ENCODE results near the gene PPP6R3. TPM values are rescaled to one million over a fixed set of nuclear protein-coding genes. Genes with fewer than 3 reads are reported as not detected.

Gene PPP6R3
- polyA plus RNA-seq, 1 of the 3 experiments (the other 2 are of a cell fraction), result 28.1 TPM

DNA sequence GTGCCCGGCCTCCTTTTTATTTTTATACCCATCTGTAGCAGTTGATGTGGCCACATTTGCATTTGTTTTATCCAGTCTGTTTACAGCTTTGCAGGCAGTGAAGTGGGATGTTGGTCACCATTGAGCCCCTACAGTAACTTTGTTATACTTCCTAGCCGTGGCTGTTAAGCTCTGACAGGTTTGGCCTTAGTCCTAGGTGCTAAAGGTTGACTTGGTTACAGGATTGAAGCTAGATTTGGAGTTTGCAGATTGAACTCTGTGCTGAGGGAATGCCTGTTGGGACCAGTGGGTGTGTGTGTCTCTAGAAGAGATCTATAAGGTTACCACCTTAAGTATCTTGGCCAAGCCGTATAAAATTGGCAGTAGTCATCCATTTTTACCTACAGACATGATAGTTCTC lies 91.2 kb downstream of the PPP6R3 start:
- Histone ChIP-seq H3F3A (replicated peaks; ENCODE audit: insufficient read depth) (no peaks in the 10 kb centered on the region), H3K36me3 (replicated peaks in 1 of 2; ENCODE audit: control insufficient read depth in 1 of 2, insufficient read depth in 2 of 2, low read length in 1 of 2) (peaks cover 53 to 64% of the 10 kb centered on the region in 2 experiments), H3K4me3 (ENCODE audit: low read depth in 2 of 2, low read length in 1 of 2) (no peak overlapping the region), H2AFZ (ENCODE audit: low read depth) (no peak overlapping the region), H4K20me1 (ENCODE audit: insufficient read depth) (peaks cover 24% of the 10 kb centered on the region), H3K27me3 (ENCODE audit: insufficient read depth) (no peaks in the 10 kb centered on the region), H3K79me2 (ENCODE audit: insufficient read depth) (peaks cover 64% of the 10 kb centered on the region), H3K9me2 (no peaks in the 10 kb centered on the region), H3K4me1 (ENCODE audit: control insufficient read depth in 1 of 2, insufficient read depth in 2 of 2, low read depth in 1 of 2, low read length in 1 of 2) (peaks cover 0 to 11% of the 10 kb centered on the region in 2 experiments; a peak in 2 of 4 replicates), H3K9me3 (no peaks in the 10 kb centered on the region), H3K4me2 (no peak overlapping the region), H3K27ac (ENCODE audit: low read depth in 2 of 2, low read length in 1 of 2) (no peak overlapping the region), H3K9ac (no peak overlapping the region)
- WGBS (ENCODE audit: low lambda C conversion rate), result 91% methylated on average over 3 of the region's 3 CpGs
- DNase-seq, result no peak
- TF ChIP-seq MEF2A (IDR thresholded peaks at IDR 0.05; ENCODE audit: borderline replicate concordance, low read depth) (no peak), YY1 (IDR thresholded peaks at IDR 0.05; ENCODE audit: low read depth) (no peak), NFIC (IDR thresholded peaks at IDR 0.05; ENCODE audit: borderline replicate concordance) (no peak), ELF1 (IDR thresholded peaks at IDR 0.05) (no peak), TAF1 (IDR thresholded peaks at IDR 0.05; ENCODE audit: borderline replicate concordance, low read depth, low read length) (no peak), RFX5 (IDR thresholded peaks at IDR 0.05; ENCODE audit: low read length) (no peak), JUND (IDR thresholded peaks at IDR 0.05) (no peak), CHD2 (IDR thresholded peaks at IDR 0.05; ENCODE audit: low read length, partially characterized antibody) (no peak), TCF12 (IDR thresholded peaks at IDR 0.05) (no peak), FOXJ3 (CRISPR knock-in tag; IDR thresholded peaks at IDR 0.05) (no peak), GATA2 (CRISPR knock-in tag; IDR thresholded peaks at IDR 0.05) (no peak), MXI1 (IDR thresholded peaks at IDR 0.05; ENCODE audit: low read depth, low read length) (no peak), RAD21 (IDR thresholded peaks at IDR 0.05; ENCODE audit: low read length) (no peak)
- TF ChIP-seq, protein P1, sequence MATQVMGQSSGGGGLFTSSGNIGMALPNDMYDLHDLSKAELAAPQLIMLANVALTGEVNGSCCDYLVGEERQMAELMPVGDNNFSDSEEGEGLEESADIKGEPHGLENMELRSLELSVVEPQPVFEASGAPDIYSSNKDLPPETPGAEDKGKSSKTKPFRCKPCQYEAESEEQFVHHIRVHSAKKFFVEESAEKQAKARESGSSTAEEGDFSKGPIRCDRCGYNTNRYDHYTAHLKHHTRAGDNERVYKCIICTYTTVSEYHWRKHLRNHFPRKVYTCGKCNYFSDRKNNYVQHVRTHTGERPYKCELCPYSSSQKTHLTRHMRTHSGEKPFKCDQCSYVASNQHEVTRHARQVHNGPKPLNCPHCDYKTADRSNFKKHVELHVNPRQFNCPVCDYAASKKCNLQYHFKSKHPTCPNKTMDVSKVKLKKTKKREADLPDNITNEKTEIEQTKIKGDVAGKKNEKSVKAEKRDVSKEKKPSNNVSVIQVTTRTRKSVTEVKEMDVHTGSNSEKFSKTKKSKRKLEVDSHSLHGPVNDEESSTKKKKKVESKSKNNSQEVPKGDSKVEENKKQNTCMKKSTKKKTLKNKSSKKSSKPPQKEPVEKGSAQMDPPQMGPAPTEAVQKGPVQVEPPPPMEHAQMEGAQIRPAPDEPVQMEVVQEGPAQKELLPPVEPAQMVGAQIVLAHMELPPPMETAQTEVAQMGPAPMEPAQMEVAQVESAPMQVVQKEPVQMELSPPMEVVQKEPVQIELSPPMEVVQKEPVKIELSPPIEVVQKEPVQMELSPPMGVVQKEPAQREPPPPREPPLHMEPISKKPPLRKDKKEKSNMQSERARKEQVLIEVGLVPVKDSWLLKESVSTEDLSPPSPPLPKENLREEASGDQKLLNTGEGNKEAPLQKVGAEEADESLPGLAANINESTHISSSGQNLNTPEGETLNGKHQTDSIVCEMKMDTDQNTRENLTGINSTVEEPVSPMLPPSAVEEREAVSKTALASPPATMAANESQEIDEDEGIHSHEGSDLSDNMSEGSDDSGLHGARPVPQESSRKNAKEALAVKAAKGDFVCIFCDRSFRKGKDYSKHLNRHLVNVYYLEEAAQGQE (IDR thresholded peaks at IDR 0.05; ENCODE audit: low read depth, low read length), result no peak
- TF ChIP-seq, protein P2, sequence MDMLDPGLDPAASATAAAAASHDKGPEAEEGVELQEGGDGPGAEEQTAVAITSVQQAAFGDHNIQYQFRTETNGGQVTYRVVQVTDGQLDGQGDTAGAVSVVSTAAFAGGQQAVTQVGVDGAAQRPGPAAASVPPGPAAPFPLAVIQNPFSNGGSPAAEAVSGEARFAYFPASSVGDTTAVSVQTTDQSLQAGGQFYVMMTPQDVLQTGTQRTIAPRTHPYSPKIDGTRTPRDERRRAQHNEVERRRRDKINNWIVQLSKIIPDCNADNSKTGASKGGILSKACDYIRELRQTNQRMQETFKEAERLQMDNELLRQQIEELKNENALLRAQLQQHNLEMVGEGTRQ (IDR thresholded peaks at IDR 0.05; ENCODE audit: borderline replicate concordance, low read depth, low read length), result no peak
- TF ChIP-seq, protein P3, sequence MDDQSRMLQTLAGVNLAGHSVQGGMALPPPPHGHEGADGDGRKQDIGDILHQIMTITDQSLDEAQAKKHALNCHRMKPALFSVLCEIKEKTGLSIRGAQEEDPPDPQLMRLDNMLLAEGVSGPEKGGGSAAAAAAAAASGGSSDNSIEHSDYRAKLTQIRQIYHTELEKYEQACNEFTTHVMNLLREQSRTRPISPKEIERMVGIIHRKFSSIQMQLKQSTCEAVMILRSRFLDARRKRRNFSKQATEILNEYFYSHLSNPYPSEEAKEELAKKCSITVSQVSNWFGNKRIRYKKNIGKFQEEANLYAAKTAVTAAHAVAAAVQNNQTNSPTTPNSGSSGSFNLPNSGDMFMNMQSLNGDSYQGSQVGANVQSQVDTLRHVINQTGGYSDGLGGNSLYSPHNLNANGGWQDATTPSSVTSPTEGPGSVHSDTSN (IDR thresholded peaks at IDR 0.05), result no peak
- TF ChIP-seq, protein P4, sequence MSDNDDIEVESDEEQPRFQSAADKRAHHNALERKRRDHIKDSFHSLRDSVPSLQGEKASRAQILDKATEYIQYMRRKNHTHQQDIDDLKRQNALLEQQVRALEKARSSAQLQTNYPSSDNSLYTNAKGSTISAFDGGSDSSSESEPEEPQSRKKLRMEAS (IDR thresholded peaks at IDR 0.05; ENCODE audit: low read depth), result no peak
- TF ChIP-seq, protein P5, sequence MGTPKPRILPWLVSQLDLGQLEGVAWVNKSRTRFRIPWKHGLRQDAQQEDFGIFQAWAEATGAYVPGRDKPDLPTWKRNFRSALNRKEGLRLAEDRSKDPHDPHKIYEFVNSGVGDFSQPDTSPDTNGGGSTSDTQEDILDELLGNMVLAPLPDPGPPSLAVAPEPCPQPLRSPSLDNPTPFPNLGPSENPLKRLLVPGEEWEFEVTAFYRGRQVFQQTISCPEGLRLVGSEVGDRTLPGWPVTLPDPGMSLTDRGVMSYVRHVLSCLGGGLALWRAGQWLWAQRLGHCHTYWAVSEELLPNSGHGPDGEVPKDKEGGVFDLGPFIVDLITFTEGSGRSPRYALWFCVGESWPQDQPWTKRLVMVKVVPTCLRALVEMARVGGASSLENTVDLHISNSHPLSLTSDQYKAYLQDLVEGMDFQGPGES (IDR thresholded peaks at IDR 0.05; ENCODE audit: low read depth, low read length), result no peak
- ChIA-PET POLR2A (no interaction called here), CTCF (interaction anchor here (1.4 kb wide), 1 partner anchor 17 kb away, joined by 6 read pairs; no protein-coding TSS in a partner anchor)

All from SK-N-SH (cell line).